HG03108 (cell line): ENCODE results near the gene MAN2A2.
A peak's percentile ranks its signal among the peaks of the same experiment; 100 is the strongest.

ENCODE experiments used
- ATAC-seq: cut with Tn5 transposase; IDR thresholded peaks from one replicate; pipeline ENCODE4 v1.9.1; 2021; ENCODE audit warnings: moderate library complexity; ENCODE audit not compliant: unreplicated experiment

The MAN2A2 gene

GRCh38 chr15:90883526-90883975 lies 19.6 kb upstream of the MAN2A2 start:
- ATAC-seq, result no peak

- no peak for ATAC-seq
These were observed 19.0 kb upstream of the MAN2A2 start, which contains the start of gene FES for GRCh38 chr15:90883976-90884718. Gene FES, plus strand, starts transcription at chr15:90884504. Its CDS starts 542 bp downstream, at chr15:90885046.

GRCh38 chr15:90884719-90885431 lies 18.2 kb upstream of the MAN2A2 start:
- ATAC-seq, result no peak

GRCh38 chr15:90885432-90886290 lies 17.4 kb upstream of the MAN2A2 start:
- ATAC-seq, result no peak

- ATAC-seq, result no peak
These were observed 16.8 kb upstream of the MAN2A2 start for GRCh38 chr15:90886291-90886614.

- no peak for ATAC-seq
These were observed 16.0 kb upstream of the MAN2A2 start for GRCh38 chr15:90887037-90887481.

- ATAC-seq, result no peak
These were observed 13.8 kb upstream of the MAN2A2 start for GRCh38 chr15:90889313-90889730.

- no peak for ATAC-seq
These were observed 13.2 kb upstream of the MAN2A2 start for GRCh38 chr15:90889736-90890456.

GRCh38 chr15:90890839-90891238 lies 12.3 kb upstream of the MAN2A2 start:
- no peak for ATAC-seq

- no peak for ATAC-seq
These were observed 11.7 kb upstream of the MAN2A2 start for GRCh38 chr15:90891346-90891949.

GRCh38 chr15:90892023-90892422 lies 11.1 kb upstream of the MAN2A2 start:
- no peak for ATAC-seq

GRCh38 chr15:90892498-90893174 lies 10.5 kb upstream of the MAN2A2 start:
- ATAC-seq, result no peak

- ATAC-seq, result no peak
These were observed 9.7 kb upstream of the MAN2A2 start for GRCh38 chr15:90893175-90894090.

GRCh38 chr15:90895571-90896117 lies 7.5 kb upstream of the MAN2A2 start:
- no peak for ATAC-seq

GRCh38 chr15:90897131-90897655 lies 5.9 kb upstream of the MAN2A2 start:
- peak; percentile 57 for ATAC-seq

- ATAC-seq, result no peak
These were observed 1.7 kb upstream of the MAN2A2 start for GRCh38 chr15:90901175-90902039.
